Liver (tissue), 9 donors: Measurements from ENCODE around the gene NDST1. TPM values are rescaled to one million over a fixed set of nuclear protein-coding genes. Genes with fewer than 3 reads are reported as not detected.

Source experiments
- DNase-seq: peaks from one replicate; pipeline ENCODE4 v3.0.0-alpha.2; 2017; ENCODE audit warnings: low spot score
- H3K27ac ChIP-seq, 2 donors: one replicate each; pipeline ENCODE4 v1.7.0; 2013; ENCODE audit warnings: inconsistent platforms in 2 of 2, low read length in 2 of 2, control low read depth in 1 of 2, low read depth in 1 of 2, mild to moderate bottlenecking in 1 of 2
- H3K27me3 ChIP-seq, 4 donors: one replicate each; pipeline versions ENCODE4 v1.6.1 to v1.7.0; 2013; ENCODE audit warnings: low read length in 3 of 4, inconsistent platforms in 1 of 4, mild to moderate bottlenecking in 1 of 4, moderate library complexity in 1 of 4; ENCODE audit not compliant: control insufficient read depth in 4 of 4, insufficient read depth in 4 of 4
- H3K36me3 ChIP-seq, 4 donors: one replicate each; pipeline versions ENCODE4 v1.6.1 to v1.7.0; 2013; ENCODE audit warnings: low read length in 3 of 4, mild to moderate bottlenecking in 3 of 4, low read depth in 1 of 4, moderate library complexity in 1 of 4; ENCODE audit not compliant: control insufficient read depth in 4 of 4, insufficient read depth in 3 of 4
- H3K4me1 ChIP-seq, 4 donors: one replicate each; pipeline versions ENCODE4 v1.6.1 to v1.7.0; 2013; ENCODE audit warnings: low read length in 3 of 4, mild to moderate bottlenecking in 3 of 4, moderate library complexity in 1 of 4; ENCODE audit not compliant: control insufficient read depth in 4 of 4, insufficient read depth in 4 of 4
- H3K4me3 ChIP-seq, 3 donors: one replicate each; pipeline versions ENCODE4 v1.6.1 to v1.7.0; 2013; ENCODE audit warnings: low read length in 3 of 3, control low read depth in 1 of 3, low read depth in 1 of 3, mild to moderate bottlenecking in 1 of 3
- H3K9ac ChIP-seq, 2 donors: one replicate each; pipeline ENCODE4 v1.7.0; 2013; ENCODE audit warnings: low read length in 2 of 2, mild to moderate bottlenecking in 2 of 2, moderate library complexity in 2 of 2, control low read depth in 1 of 2, low read depth in 1 of 2
- H3K9me3 ChIP-seq, 4 donors: one replicate each; pipeline versions ENCODE4 v1.6.1 to v1.7.0; 2013; ENCODE audit warnings: low read length in 3 of 4; ENCODE audit not compliant: control insufficient read depth in 4 of 4
- ATF3 ChIP-seq: IDR thresholded peaks from 2 replicates; pipeline ENCODE4 v1.6.1; 2016; ENCODE audit warnings: antibody characterized with exemption
- CTCF ChIP-seq: fragments of 150-350 bp; IDR thresholded peaks from 2 replicates; pipeline ENCODE4 v1.5.1; 2017; ENCODE audit warnings: improper control_type of control experiment, low read depth, low read length; ENCODE audit not compliant: missing input control
- EGR1 ChIP-seq, 2 donors: IDR thresholded peaks; 2 replicates each; pipeline ENCODE4 v1.6.1; 2016 to 2018; ENCODE audit warnings: antibody characterized with exemption in 2 of 2, low read depth in 2 of 2
- FOXA1 ChIP-seq: IDR thresholded peaks from 2 replicates; pipeline ENCODE4 v1.6.1; 2016; ENCODE audit warnings: antibody characterized with exemption
- GABPA ChIP-seq, 2 donors: IDR thresholded peaks in 1 of 2; conservative IDR thresholded peaks in 1 of 2; 2 replicates each; pipeline ENCODE4 v1.6.1; 2016; ENCODE audit warnings: antibody characterized with exemption in 2 of 2, mild to moderate bottlenecking in 1 of 2, moderate library complexity in 1 of 2
- HNF4A ChIP-seq, 2 donors: conservative IDR thresholded peaks; 2 replicates each; pipeline ENCODE4 v1.6.1; 2016; ENCODE audit warnings: antibody characterized with exemption in 2 of 2, mild to moderate bottlenecking in 2 of 2
- HNF4G ChIP-seq: IDR thresholded peaks from 2 replicates; pipeline ENCODE4 v1.6.1; 2016; ENCODE audit warnings: antibody characterized with exemption
- MAX ChIP-seq: IDR thresholded peaks from 2 replicates; pipeline ENCODE4 v1.6.1; 2016; ENCODE audit warnings: antibody characterized with exemption
- NR2F2 ChIP-seq: IDR thresholded peaks from 2 replicates; pipeline ENCODE4 v1.6.1; 2016; ENCODE audit warnings: antibody characterized with exemption
- RAD21 ChIP-seq, 2 donors: IDR thresholded peaks; 2 replicates each; pipeline ENCODE4 v1.6.1; 2016; ENCODE audit warnings: antibody characterized with exemption in 2 of 2, mild to moderate bottlenecking in 2 of 2
- REST ChIP-seq: IDR thresholded peaks from 2 replicates; pipeline ENCODE4 v1.6.1; 2016; ENCODE audit warnings: antibody characterized with exemption, mild to moderate bottlenecking
- RXRA ChIP-seq, 2 donors: IDR thresholded peaks; 2 replicates each; pipeline ENCODE4 v1.6.1; 2017 to 2018; ENCODE audit warnings: antibody characterized with exemption in 2 of 2, mild to moderate bottlenecking in 1 of 2
- SP1 ChIP-seq: IDR thresholded peaks from 2 replicates; pipeline ENCODE4 v1.6.1; 2018; ENCODE audit warnings: antibody characterized with exemption, mild to moderate bottlenecking
- TAF1 ChIP-seq: conservative IDR thresholded peaks from 2 replicates; pipeline ENCODE4 v1.6.1; 2016; ENCODE audit warnings: antibody characterized with exemption, mild to moderate bottlenecking
- YY1 ChIP-seq: IDR thresholded peaks from 2 replicates; pipeline ENCODE4 v1.6.1; 2016; ENCODE audit warnings: antibody characterized with exemption, mild to moderate bottlenecking
- ZBTB33 ChIP-seq: IDR thresholded peaks from 2 replicates; pipeline ENCODE4 v1.6.1; 2016; ENCODE audit warnings: antibody characterized with exemption
- WGBS: extraction: QIAGEN DNeasy Blood & Tissue Kit; methylation state at CpG from one replicate; pipeline ENCODE4 v1.1.7; 2013; 5-methylcytosine and 5-hydroxymethylcytosine counted together
- polyA plus RNA-seq, 2 donors: library from polyadenylated mRNA; stranded (reverse) in 1 of 2; unstranded in 1 of 2; fragments of 200-250 nt in 1 of 2; fragments of >200 nt in 1 of 2; fragmentation: Nextera tagmentation in 1 of 2; extraction: Ambion mirVana in 1 of 2; gene quantifications; one replicate each; pipeline versions ENCODE4 v1.2.1 to v1.2.3, GENCODE V29; 2013 to 2015
- total RNA-seq, 2 donors: library from RNA; depleted of rRNA; stranded (reverse); fragments of >200 nt; gene quantifications; one replicate each; pipeline ENCODE4 v1.2.3, GENCODE V29; 2014
- donor health status: healthy.
- donor health status: healthy.
- donor health status: healthy.
- donor health status: healthy.
- donor health status: healthy.

Gene NDST1
- total and polyA plus RNA-seq, 4 donors, result 10.3 to 103 (median 39.0) TPM

GRCh38 chr5:150520747-150521521 is 13.0 kb downstream of the NDST1 start:
- no peaks in the 10 kb centered on the region for H3K27me3 ChIP-seq
- no peaks in the 10 kb centered on the region for H3K9me3 ChIP-seq
- H3K9ac ChIP-seq, result no peak overlapping the region
- peaks cover 0 to 6% (median 2%) of the 10 kb centered on the region in 4 donors for H3K36me3 ChIP-seq
- H3K27ac ChIP-seq, result peak overlapping the region; percentile 66 to 90
- TF ChIP-seq REST, result no peak
- no peak for TF ChIP-seq ZBTB33
- TF ChIP-seq HNF4A (conservative IDR thresholded peaks at IDR 0.05), result peak in 1 of 2 donors; percentile 9
- no peak for TF ChIP-seq TAF1
- WGBS, result 53% methylated on average over 38 of the region's 38 CpGs
- no peak overlapping the region for H3K4me3 ChIP-seq
- DNase-seq, result no peak
- H3K4me1 ChIP-seq, result peaks cover 55 to 98% (median 93%) of the 10 kb centered on the region in 4 donors

- DNase-seq, result no peak
- Histone ChIP-seq H3K36me3 (peaks cover 0 to 6% (median 2%) of the 10 kb centered on the region in 4 donors), H3K27ac (peak overlapping the region; percentile 66 to 90), H3K9me3 (no peaks in the 10 kb centered on the region), H3K27me3 (no peaks in the 10 kb centered on the region), H3K4me3 (no peak overlapping the region), H3K4me1 (peaks cover 53 to 98% (median 93%) of the 10 kb centered on the region in 4 donors), H3K9ac (no peak overlapping the region)
- WGBS, result 66% methylated on average over 14 of the region's 14 CpGs
- TF ChIP-seq FOXA1, result no peak
Observed at GRCh38 chr5:150521522-150521817, 13.5 kb downstream of the NDST1 start.

- WGBS, result 62% methylated on average over 11 of the region's 11 CpGs
- H3K27ac ChIP-seq, result peak overlapping the region; percentile 66 to 90
- H3K27me3 ChIP-seq, result no peaks in the 10 kb centered on the region
- DNase-seq, result no peak
- no peaks in the 10 kb centered on the region for H3K9me3 ChIP-seq
- peaks cover 2 to 7% (median 4%) of the 10 kb centered on the region in 4 donors for H3K36me3 ChIP-seq
- H3K4me1 ChIP-seq, result peaks cover 53 to 99% (median 95%) of the 10 kb centered on the region in 4 donors
- no peak overlapping the region for H3K9ac ChIP-seq
- H3K4me3 ChIP-seq, result no peak overlapping the region
- no peak for TF ChIP-seq RAD21 (IDR thresholded peaks at IDR 0.05)
- TF ChIP-seq TAF1, result no peak
- TF ChIP-seq CTCF, result no peak
- TF ChIP-seq FOXA1, result no peak
- no peak for TF ChIP-seq HNF4G
- TF ChIP-seq NR2F2, result no peak
- TF ChIP-seq MAX, result no peak
- no peak for TF ChIP-seq EGR1 (IDR thresholded peaks at IDR 0.05; ENCODE audit: low read depth in 2 of 2)
- TF ChIP-seq RXRA (IDR thresholded peaks at IDR 0.05), result no peak
- TF ChIP-seq ATF3, result no peak
- TF ChIP-seq YY1, result no peak
- no peak for TF ChIP-seq SP1
- no peak for TF ChIP-seq GABPA (IDR thresholded peaks at IDR 0.05 in 1 of 2, conservative IDR thresholded peaks at IDR 0.05 in 1 of 2)
Observed at GRCh38 chr5:150521939-150522503, 14.1 kb downstream of the NDST1 start.
